ENCODE data around the gene UGT1A3.

The UGT1A3 gene

DNA sequence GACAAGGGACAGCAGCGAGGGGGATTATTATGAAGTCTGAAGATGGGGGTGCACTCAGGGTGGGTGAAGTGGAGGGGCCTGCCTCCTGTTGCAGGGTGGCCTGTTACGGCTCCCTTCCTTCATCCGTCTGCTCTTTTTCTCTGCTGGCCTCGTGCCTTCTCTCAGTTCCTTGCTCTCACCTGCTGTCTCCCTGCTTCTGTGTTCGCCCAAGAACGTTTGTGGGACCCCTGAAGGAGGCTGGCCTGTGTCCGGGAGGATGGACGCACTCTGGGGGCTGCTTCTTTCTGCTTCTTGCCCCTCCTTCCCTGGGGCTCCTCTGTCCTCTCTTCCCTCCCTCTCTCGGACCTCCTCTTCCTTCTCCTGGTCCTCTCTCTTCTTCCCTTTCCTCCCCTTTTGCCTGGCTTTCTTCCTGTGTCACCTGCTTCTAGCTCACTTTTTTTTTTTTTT lies 63.1 kb downstream of the UGT1A3 start:
- Histone ChIP-seq H3K9me2 (replicated peaks; ENCODE audit: insufficient read depth, low read length) (no peaks in the 10 kb centered on the region), H4K20me1 (ENCODE audit: low read depth, low read length) (no peaks in the 10 kb centered on the region), H3K9ac (ENCODE audit: low read length) (no peak overlapping the region), H3K79me2 (ENCODE audit: insufficient read depth, low read length) (no peaks in the 10 kb centered on the region), H3F3A (ENCODE audit: insufficient read depth) (no peaks in the 10 kb centered on the region), H3K4me3 (ENCODE audit: insufficient read depth, low read length, poor library complexity, severe bottlenecking) (no peak overlapping the region), H3K36me3 (ENCODE audit: low read length) (no peaks in the 10 kb centered on the region), H3K27ac (ENCODE audit: low read depth, low read length) (no peak overlapping the region), H2AFZ (ENCODE audit: low read depth, low read length, severe bottlenecking) (no peak overlapping the region), H3K27me3 (ENCODE audit: low read length) (no peaks in the 10 kb centered on the region), H3K9me3 (ENCODE audit: insufficient read depth, low read length) (no peaks in the 10 kb centered on the region), H3K4me2 (ENCODE audit: low read depth, low read length, poor library complexity, severe bottlenecking) (no peak overlapping the region)
- TF ChIP-seq EZH2phosphoT487 (conservative IDR thresholded peaks at IDR 0.05; ENCODE audit: low read length), result no peak
- TF ChIP-seq CTCF (IDR thresholded peaks at IDR 0.05; ENCODE audit: insufficient read depth, low read length, poor library complexity, severe bottlenecking), result no peak

DNA sequence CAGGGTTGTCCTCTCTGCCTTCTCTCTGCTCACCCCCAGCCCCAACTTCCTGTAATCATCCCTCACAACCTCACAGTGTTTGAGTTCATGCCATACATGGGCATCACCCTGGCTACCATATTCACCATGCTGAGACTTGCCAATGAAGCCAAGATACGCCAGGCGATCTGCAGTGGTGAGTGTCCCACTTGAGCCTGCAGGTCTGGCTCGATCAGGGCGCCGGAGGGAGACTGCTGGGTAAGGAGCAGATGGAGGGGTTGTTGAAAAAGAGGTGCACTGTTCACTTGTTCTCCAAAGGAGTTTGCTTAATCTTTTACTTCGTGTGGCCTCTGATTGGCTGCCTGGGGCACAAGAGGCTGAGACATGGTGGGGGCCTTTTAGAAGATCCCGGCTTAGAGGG lies 63.9 kb downstream of the UGT1A3 start:
- no peaks in the 10 kb centered on the region for H3F3A ChIP-seq (ENCODE audit: insufficient read depth)
- no peaks in the 10 kb centered on the region for H3K79me2 ChIP-seq (ENCODE audit: insufficient read depth, low read length)
- H3K9ac ChIP-seq (ENCODE audit: low read length), result no peak overlapping the region
- no peak overlapping the region for H2AFZ ChIP-seq (ENCODE audit: low read depth, low read length, severe bottlenecking)
- H3K36me3 ChIP-seq (ENCODE audit: low read length), result no peaks in the 10 kb centered on the region
- no peak overlapping the region for H3K27ac ChIP-seq (ENCODE audit: low read depth, low read length)
- H3K4me3 ChIP-seq (ENCODE audit: insufficient read depth, low read length, poor library complexity, severe bottlenecking), result no peak overlapping the region
- H3K9me2 ChIP-seq (replicated peaks; ENCODE audit: insufficient read depth, low read length), result no peaks in the 10 kb centered on the region
- no peak overlapping the region for H3K4me2 ChIP-seq (ENCODE audit: low read depth, low read length, poor library complexity, severe bottlenecking)
- H3K9me3 ChIP-seq (ENCODE audit: insufficient read depth, low read length), result no peaks in the 10 kb centered on the region
- H4K20me1 ChIP-seq (ENCODE audit: low read depth, low read length), result no peaks in the 10 kb centered on the region
- H3K27me3 ChIP-seq (ENCODE audit: low read length), result no peaks in the 10 kb centered on the region
- no peak for TF ChIP-seq EZH2phosphoT487 (conservative IDR thresholded peaks at IDR 0.05; ENCODE audit: low read length)
- TF ChIP-seq CTCF (IDR thresholded peaks at IDR 0.05; ENCODE audit: insufficient read depth, low read length, poor library complexity, severe bottlenecking), result no peak

DNA sequence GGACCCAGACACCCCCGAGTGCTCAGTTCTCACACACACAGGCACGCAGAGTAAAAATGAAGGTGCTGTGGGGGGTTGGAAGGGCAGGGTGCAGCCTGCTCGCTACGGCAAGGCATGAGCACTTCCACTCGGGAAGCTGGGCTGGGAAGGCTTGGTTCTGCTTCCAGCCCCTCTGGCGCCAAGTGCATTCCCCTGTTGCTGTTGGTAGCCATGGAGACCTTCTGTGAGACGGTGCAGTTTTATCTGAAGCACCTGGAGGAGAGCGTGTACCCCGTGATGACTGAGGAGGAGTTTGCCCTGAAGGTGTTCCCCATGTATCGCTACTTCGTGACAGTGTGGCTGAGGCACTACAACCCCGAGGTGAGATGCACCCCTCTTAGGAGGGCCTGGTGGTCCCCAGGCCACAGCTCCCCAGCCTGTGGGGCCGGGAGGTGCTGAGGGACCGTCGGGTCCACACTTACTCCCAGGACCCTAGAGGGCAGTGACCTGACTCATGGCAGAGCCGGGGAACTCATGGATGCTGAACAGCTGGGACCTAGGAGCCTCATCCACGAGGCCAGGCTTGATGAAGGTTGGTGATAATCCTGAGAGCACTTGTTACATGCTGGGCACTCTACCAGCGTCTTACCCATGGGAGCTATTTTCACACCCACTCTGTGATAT lies 64.8 kb downstream of the UGT1A3 start:
- Histone ChIP-seq H3K4me3 (ENCODE audit: insufficient read depth, low read length, poor library complexity, severe bottlenecking) (no peak overlapping the region), H4K20me1 (ENCODE audit: low read depth, low read length) (no peaks in the 10 kb centered on the region), H3K9me3 (ENCODE audit: insufficient read depth, low read length) (no peaks in the 10 kb centered on the region), H3K36me3 (ENCODE audit: low read length) (no peaks in the 10 kb centered on the region), H3K79me2 (ENCODE audit: insufficient read depth, low read length) (no peaks in the 10 kb centered on the region), H3K9ac (ENCODE audit: low read length) (no peak overlapping the region), H2AFZ (ENCODE audit: low read depth, low read length, severe bottlenecking) (no peak overlapping the region), H3F3A (ENCODE audit: insufficient read depth) (no peaks in the 10 kb centered on the region), H3K27ac (ENCODE audit: low read depth, low read length) (no peak overlapping the region), H3K9me2 (replicated peaks; ENCODE audit: insufficient read depth, low read length) (no peaks in the 10 kb centered on the region), H3K4me2 (ENCODE audit: low read depth, low read length, poor library complexity, severe bottlenecking) (no peak overlapping the region), H3K27me3 (ENCODE audit: low read length) (no peaks in the 10 kb centered on the region)
- TF ChIP-seq EZH2phosphoT487 (conservative IDR thresholded peaks at IDR 0.05; ENCODE audit: low read length) (no peak), CTCF (IDR thresholded peaks at IDR 0.05; ENCODE audit: insufficient read depth, low read length, poor library complexity, severe bottlenecking) (no peak)
